HG03025 (cell line): ENCODE results near the gene NIPAL3.
"Not testable (repeated sequence)": the region's sequence is repeated elsewhere in the genome, so short reads cannot be mapped to it uniquely, and the experiment has no call there.

Experiments
- ATAC-seq: cut with Tn5 transposase; IDR thresholded peaks from one replicate; pipeline ENCODE4 v1.9.1; 2021; ENCODE audit warnings: mild to moderate bottlenecking, moderate library complexity; ENCODE audit not compliant: unreplicated experiment, low FRiP score

NIPAL3 gene

DNA sequence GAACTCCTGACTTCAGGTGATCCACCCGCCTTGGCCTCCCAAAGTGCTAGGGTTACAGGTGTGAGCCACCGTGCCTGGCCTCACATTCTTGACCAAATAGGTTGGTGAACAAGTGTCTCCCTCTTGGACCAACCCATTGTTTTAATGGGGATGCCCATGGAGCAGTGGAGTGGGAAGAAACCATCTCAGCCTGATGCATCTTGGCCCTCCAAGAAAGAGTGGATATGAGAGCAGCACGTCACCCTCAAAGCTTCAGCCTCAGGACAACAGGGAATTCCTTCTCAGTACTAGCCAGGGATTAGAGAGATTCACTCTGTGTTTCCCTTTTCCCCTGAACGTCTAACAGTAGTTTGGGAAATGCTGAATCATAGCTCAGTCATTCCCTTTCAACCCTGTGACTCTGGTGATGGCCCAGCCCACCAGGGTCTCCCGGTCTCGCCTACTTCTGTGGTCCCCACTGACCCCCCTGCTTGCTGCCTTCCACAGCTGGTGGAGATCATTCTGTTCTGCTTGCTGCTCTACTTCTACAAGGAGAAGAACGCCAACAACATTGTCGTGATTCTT, 37.4 kb downstream of the NIPAL3 start:
- ATAC-seq, result no peak

DNA sequence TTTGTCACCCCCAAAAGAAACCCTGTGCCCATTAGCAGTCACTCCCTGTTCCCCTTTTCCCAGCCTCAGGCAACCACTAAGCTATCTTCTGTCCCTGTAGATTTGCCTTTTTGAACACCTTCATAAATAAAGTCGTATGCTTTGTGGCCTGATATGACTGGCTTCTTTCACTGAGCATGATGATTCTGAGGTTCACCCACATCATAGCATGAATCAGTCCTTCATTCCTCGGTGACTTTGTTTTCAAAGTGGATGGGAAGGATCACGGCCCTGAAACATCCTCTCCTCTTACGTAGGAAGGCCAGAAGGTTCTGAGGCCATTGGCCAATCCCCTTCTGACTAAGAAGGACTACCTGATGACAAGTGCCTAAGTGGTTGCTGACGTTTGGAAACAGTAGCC, 39.1 kb downstream of the NIPAL3 start:
- ATAC-seq, result no peak

DNA sequence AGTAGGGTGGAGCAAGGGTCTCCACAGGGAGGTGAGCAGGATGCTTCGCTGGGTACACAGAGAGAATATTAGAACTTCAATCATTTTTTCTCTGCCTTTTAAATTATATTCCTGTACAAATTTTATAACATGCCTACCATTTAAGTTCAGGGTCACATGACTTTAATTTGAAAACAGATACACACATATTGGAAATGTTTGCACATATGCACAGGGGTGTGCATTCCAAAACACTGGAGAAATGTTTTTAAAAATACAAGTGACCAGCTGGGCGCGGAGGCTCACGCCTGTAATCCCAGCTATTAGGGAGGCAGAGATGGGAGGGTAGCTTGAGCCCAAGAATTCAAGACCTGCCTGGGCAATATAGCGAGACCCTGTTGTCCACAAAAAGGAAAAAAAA, 39.7 kb downstream of the NIPAL3 start:
- no peak for ATAC-seq

DNA sequence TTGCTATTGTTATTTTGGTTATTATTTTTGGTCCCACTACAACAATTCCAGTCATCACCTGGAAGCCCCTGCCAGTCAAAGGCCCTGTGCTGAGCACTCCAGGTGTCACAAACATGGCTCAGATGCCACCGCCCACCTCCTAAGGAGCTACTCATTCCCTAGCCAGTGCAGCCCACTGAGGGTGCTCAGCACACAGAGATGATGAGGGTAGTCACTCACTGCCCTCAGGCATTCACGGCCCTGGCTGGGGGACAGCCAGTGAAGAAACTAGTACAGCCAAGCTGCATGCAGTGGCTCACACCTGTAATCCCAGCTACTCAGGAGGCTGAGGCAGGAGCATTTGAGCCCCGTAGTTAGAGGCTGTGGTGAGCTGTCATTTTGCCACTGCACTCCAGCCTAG, 42.3 kb downstream of the NIPAL3 start:
- ATAC-seq, result no peak

DNA sequence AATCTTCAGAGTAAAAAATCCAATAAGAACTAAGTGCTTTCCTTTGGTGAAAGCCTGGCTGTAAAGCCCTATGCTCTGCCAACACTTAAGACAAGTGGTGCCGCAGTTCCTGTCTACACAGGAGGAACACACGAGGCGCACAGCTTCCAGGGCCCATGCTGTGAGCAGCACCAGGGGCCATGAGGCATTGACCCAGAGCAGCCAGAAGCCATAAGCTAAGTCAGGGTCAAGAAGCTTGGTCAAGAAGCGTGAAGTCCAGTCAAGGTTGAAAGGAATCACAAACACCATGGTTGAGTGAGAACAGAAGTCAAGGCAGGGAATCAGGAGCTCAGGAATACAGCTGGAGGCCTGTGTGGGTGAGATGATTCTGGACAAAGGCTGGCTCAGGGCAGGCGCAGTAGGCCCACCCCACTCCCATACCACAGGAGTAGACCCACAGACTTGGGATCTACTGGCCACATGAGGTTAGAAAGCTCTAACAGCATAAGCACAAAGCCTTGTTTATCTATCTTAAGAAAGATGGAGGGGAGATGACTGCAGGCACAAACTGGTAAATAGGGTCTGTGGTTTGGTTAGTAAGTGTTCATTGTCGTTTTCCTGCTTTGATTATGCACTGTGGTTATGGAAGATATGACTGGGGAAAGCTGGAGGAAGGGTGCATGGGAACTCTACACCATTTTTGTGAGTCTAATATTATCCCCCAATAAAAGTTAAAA, 44.1 kb downstream of the NIPAL3 start:
- no peak for ATAC-seq

DNA sequence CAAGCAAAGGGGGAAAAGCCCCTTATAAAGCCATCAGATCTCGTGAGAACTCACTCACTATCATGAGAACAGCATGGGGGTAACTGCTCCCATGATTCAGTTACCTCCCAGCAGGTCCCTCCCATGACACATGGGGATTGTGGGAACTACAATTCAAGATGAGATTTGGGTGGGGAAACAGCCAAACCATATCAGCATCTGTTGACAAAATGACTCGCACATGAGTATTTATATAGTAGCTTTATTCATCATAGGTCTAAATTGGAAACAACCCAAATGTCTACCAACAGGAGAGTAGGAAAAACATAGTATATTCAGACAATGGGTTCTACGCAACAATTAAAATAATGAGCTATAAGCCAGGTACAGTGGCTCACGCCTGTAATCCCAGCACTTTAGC, 46.5 kb downstream of the NIPAL3 start:
- ATAC-seq, result not testable (repeated sequence)

DNA sequence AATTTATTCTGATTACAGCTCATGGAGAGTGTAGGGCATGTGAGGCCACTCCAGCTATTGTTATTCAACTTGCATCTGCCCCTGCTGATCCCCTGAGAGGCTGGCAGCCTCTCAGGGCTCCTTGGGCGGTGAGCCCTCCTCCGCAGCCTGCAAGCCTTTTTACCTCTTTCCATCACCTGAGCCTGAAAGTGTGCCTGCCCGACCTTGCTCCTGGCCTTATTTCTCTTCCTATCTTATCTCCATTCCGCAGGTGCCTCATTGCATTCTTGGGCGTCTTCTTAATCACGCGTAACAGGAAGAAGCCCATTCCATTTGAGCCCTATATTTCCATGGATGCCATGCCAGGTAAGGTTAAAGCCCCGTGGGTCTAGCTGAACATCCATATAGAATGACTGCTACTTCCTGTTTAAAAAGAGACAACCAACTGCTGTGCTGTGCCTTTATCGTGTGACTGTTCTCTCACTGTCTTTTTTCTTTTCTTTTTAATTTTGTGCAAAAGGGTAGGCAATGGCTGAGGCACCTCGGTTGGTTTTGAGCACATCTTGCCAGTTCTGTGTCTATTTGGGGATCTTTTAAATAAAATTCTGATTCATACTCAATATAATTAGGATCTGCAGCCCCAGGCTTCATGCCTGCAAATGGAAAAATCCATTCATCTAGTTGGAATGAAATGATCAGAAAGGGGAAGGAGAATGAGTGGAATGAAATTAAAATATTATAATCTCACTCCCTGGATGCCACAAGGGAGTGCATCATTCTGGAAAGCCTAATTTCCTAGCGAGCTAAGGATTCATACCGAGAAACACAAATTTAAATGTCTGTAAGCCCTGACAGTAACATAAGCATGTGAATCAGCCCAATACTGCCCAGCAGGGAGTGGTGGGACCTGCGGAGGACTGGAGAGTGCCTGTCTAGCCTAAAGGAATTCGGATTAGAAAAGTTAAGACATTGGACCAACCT, 48.5 kb downstream of the NIPAL3 start:
- no peak for ATAC-seq

DNA sequence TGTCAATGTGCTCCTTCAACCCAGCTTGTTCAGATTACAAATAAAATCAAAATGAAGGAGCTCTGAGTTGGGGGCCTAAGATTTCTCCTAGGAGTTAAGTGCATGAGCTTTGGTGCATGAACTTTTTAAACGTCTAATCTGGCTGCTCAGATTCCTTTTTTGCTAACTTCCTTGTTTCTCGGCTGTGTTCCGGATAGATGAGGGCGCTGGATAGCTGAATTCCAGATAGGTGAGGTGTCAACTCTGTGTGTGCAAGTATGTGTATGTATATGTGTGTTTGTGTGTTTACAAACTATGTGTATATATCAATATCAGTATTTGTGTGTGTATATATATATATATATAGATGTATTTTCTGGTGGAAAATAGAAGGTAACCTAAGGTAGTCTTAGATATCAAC, 49.5 kb downstream of the NIPAL3 start:
- no peak for ATAC-seq

DNA sequence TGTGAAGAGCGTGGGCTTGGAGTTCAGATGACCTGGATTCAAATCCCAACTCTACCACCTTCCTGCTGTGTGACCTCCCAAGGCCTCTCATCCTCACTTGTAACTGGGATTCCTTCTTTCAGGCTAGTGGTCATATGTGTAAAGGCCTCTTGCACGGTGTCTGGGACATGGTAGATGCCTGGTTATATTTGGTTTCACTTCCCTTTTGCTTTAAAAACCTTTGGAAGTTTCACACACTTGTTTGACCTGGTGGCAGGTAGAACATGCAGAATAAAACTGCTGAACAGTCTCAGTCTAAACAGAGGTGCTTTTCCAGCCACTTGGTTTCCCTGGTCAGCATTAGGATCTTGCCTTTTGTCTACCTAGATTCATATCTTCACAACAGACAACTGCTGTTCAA, 50.0 kb downstream of the NIPAL3 start:
- ATAC-seq, result no peak

DNA sequence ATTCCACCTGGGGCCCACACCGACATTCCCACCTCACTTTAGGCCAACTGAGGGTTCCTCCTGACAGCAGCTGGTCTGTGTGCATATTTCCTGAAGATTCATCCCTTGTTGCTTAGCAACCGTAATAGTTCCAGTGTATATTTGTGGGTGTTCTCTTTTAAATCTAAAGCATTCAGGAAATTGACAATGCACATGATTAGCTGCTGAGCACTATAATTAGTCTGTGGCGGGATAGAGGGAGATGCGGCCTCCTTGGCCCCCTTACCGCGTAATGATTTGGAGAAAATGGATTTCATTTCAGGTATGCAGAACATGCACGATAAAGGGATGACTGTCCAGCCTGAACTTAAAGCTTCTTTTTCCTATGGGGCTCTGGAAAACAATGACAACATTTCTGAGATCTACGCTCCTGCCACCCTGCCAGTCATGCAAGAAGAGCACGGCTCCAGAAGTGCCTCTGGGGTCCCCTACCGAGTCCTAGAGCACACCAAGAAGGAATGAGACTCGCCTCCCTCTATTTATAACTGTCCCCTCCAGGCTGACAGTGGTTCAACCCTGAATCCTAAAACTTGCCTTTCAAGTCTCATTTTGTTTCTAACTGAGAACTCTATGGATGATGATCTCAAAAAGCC, 53.2 kb downstream of the NIPAL3 start:
- ATAC-seq, result no peak

DNA sequence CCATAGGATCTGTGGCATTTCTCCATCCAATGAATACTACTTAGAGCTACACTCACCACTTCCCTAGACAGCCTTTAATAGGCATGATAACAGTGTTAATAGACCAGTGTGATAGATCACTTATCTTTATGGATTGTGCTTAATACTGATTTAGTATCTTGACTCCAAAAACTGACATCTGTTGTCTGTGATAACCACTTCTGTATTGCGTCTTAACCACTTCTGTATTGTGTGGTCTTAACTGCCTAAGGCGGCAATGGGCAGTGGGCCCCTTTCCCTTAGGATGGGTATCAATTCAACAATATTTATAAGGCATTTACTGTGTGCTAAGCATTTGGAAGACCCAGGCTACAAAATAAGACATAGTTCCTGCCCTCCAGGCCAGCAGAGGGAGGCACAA, 55.0 kb downstream of the NIPAL3 start:
- ATAC-seq, result no peak

DNA sequence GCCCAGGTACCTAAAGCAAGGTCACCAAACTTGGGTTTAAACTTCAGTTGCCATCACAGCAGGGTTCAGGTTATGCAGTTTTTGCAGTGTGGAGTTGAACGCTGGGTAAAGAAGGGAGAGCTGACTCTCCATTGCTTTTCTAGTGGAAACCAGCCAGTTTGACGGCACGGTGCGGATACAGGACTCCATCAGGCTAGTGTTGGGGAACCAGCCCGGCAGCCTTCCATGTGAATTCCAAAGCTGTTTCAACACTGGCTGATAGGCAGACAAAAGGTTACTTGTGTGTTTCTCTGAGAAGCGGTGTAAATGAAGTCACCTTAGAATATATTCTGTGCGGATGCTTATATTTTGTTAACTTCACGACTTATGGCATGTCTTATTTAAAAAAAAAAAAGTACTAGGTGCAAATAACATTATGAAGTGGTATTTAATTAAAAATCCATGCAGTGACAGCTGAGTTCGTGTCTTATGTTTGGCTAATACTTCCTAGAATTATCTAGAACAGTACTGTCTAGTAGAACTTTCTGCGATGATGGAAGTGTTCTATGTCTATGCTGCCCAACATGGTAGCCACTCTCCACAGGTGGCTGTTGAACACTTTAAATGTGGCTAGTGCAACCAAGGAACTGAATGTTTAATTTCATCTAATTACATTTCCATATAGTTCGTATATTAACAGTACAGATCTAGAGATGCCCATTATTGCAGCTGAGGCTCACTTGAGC, 57.1 kb downstream of the NIPAL3 start:
- ATAC-seq, result no peak

DNA sequence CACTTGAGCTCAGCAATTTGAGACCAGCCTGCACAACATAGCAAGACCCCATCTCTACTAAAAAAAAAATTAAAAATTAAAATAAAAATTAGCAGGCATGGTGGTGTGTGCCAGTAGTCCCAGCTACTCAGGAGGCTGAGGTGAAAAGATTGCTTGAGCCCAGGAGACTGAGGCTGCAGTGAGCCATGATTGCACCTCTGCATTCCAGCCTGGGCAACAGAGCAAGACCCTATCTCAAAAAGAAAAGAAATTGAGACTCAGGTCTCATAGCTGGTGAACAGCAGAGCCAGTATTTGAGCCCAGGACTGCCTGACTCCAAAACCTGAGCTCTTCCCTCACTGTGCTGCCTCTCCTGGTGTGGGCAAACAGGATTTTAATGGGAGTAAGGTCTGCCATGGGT, 58.6 kb downstream of the NIPAL3 start:
- no peak for ATAC-seq

DNA sequence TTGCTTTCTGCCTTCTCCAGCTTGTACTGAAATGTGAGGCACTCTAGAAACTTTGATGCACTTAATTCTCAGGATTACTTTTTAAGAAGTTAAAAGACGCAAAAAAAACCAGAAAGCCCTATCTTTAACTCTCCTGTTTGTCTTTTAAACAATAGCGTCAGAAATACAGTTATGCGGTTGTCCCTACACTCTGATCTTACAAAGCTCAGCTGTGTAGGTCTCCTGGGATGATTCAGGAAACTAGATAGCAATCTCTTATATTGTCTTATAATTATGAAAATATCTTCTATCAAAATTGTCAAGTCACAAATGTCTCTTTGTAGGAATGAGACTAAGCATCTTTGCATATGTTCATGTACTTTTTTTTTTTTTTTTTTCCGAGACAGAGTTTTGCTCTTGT, 60.1 kb downstream of the NIPAL3 start:
- ATAC-seq, result no peak

DNA sequence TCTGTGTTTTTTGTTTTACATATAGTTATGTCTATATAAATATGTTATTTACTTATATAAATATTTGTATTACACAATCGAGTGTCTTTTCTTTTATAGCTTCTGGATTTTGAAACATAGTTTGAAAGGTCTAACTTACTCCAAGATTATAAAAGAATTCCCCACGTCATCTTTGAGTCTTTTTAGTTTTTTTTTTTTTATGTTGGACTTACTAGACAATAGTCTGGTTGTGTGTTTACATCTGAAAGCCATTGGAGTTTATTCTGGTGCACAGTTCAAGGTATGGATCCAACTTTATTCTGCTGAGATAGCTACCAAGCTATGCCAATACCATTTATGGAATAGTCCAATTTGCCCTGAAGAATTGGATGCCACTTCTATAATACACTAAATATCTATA, 61.0 kb downstream of the NIPAL3 start:
- ATAC-seq, result no peak

DNA sequence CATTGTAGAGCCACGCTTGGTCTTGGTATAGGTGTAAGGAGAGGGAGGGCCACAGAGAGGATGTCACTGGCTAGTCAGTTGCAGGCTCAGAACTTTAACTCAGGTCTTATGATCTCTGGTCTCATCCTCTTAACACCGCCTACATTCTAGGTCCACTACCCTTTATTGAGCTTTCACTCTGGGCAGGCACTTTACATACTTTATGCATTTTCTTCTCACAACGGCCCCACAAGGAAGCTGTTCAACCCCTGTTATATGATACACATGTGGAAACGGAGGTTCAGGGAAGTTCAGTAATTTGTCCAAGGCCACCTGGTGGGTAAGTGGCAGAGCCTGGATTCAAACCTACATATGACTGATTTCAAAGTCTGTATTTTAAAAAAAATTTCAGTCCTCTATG, 61.7 kb downstream of the NIPAL3 start:
- ATAC-seq, result no peak

DNA sequence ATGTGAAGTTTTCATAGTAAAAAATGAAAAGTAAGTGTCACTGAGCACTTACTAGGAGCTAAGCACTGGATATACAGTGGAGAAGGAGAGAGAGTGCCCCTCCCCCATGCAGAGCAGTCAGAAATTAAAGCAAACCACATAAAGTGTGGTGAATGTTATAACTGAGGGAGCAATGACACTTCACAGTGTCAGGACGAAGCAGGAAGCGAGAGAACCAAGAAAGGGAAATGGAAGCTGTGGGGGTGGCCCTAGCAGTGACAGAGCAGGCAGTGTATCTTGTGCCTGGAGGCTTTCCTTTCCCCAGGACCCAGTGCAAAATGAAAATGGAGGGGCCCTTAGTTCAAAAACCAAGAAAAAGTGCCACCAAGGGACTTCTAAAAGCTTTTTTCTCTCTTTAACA, 65.5 kb downstream of the NIPAL3 start:
- no peak for ATAC-seq

DNA sequence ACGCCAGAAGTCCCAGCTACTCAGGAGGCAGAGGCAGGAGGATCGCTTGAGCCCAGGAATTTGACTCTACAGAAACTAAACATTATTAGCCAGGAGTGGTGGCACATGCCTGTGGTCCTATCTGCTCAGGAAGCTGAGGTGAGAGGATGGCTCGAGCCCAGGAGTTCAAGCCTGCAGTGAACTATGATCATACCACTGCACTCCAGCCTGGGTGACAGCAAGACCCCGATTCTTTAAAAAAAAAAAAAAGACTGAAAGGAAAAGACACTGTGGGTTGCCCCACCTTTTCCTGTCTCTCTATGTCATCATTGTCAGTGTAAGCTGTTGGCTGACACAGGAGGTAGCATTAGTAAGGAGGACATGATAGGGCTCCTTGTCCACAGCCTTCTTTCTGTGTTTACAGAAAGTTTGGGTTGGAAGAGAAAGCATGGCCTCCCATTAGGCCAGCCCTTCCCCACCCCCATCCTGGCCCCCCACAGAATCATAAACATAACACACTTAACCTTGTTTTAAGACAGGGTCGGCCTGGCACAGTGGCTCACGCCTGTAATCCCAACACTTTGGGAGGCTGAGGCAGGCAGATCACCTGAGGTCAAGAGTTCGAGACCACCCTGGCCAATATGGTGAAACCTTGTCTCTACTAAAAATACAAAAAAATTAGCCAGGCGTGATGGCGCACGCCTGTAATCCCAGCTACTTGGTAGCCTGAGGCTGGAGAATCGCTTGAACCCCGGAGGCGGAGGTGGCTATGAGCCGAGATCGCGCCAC, 66.4 kb downstream of the NIPAL3 start:
- no peak for ATAC-seq

DNA sequence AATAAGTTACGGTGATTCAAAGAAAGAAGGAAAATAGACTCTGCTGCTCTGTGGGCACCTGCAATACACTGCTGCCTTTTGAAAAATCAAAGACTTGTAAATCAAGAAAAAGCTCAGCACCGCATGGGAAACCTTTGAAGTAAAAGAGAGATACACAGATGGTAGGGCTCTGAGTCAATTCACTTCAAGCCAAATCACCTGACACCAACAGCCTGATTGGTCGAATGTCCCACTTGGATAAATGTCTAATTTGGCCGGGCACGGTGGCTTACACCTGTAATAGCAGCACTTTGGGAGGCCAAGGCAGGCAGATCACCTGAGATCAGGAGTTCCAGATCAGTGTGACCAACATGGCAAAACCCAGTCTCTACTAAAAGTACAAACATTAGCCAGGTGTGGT, 67.8 kb downstream of the NIPAL3 start:
- ATAC-seq, result no peak

DNA sequence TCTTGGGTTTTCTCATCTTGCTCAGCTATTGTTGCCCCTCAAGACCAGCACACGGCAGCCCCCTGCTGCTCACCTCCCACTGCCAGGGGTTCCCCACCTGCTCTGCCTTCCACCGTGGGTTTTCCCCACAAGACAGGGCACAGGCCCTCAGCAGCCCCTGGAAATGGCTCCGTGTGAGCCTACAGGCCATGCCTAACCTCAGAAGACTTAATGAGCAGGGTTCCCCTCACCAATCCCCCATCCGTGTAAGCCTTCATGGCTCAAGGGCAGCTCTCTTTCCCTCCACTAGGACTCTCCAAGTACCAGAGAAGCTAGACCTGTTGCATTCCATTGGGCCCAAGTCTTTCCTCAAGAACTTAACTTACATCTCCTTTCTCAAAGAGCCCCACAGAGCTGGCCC, 68.6 kb downstream of the NIPAL3 start:
- ATAC-seq, result no peak
